Glutamatergic neuron (in vitro differentiated cells): Measurements from ENCODE around the gene RAB8B. TPM values are rescaled to one million over a fixed set of nuclear protein-coding genes. Genes with fewer than 3 reads are reported as not detected.

Source experiments
- DNase-seq: peaks from one replicate; pipeline ENCODE4 v3.0.0; 2022
- H3K27ac Mint-ChIP-seq: one replicate; pipeline ENCODE4 v1.8.0; 2020; ENCODE audit warnings: mild to moderate bottlenecking, mixed read lengths, inconsistent platforms; ENCODE audit not compliant: unreplicated experiment
- H3K27me3 Mint-ChIP-seq: one replicate; pipeline ENCODE4 v1.8.0; 2020; ENCODE audit warnings: mild to moderate bottlenecking, moderate library complexity, mixed read lengths, inconsistent platforms; ENCODE audit not compliant: unreplicated experiment
- H3K36me3 Mint-ChIP-seq: one replicate; pipeline ENCODE4 v1.8.0; 2020; ENCODE audit warnings: mild to moderate bottlenecking, mixed read lengths, inconsistent platforms; ENCODE audit not compliant: unreplicated experiment
- H3K4me1 Mint-ChIP-seq: one replicate; pipeline ENCODE4 v1.8.0; 2020; ENCODE audit warnings: mild to moderate bottlenecking, low read depth, mixed read lengths, inconsistent platforms; ENCODE audit not compliant: unreplicated experiment
- H3K4me3 Mint-ChIP-seq: one replicate; pipeline ENCODE4 v1.8.0; 2020; ENCODE audit warnings: mild to moderate bottlenecking, mixed read lengths, inconsistent platforms; ENCODE audit not compliant: unreplicated experiment
- H3K9me3 Mint-ChIP-seq: one replicate; pipeline ENCODE4 v1.8.0; 2020; ENCODE audit warnings: mild to moderate bottlenecking, moderate library complexity, mixed read lengths, inconsistent platforms; ENCODE audit not compliant: unreplicated experiment
- CTCF ChIP-seq: fragments of 200-600 bp; sonication (generic); IDR thresholded peaks from one replicate; pipeline ENCODE4 v1.5.0; 2021; ENCODE audit not compliant: partially characterized antibody, unreplicated experiment
- total RNA-seq: library from RNA; stranded (reverse); fragmentation: NEBNext Ultra II Directional; extraction: Animal tissue kit (Norgen Biotek cat#: 25700); gene quantifications from one replicate; pipeline ENCODE4 v1.2.1, GENCODE V29; 2021; ENCODE audit not compliant: unreplicated experiment

RAB8B gene
- total RNA-seq, 1 donor from 2014 or later, result 70.4 TPM

GRCh38 chr15:63155486-63155885 is 33.9 kb upstream of the RAB8B start:
- TF ChIP-seq CTCF, result no peak
- Mint-ChIP-seq H3K27ac (peak overlapping the region; percentile 52), H3K4me1 (peaks cover 2% of the 10 kb centered on the region), H3K36me3 (no peaks in the 10 kb centered on the region), H3K27me3 (peaks cover 5% of the 10 kb centered on the region), H3K4me3 (peak overlapping the region; percentile 100), H3K9me3 (peaks cover 10% of the 10 kb centered on the region)
- DNase-seq, result no peak

- H3K27ac Mint-ChIP-seq, result peak overlapping the region; percentile 98
- no peak for DNase-seq
- H3K4me1 Mint-ChIP-seq, result peaks cover 2% of the 10 kb centered on the region
Measured at GRCh38 chr15:63156086-63156710, 33.2 kb upstream of the RAB8B start.

GRCh38 chr15:63156755-63157117 is 32.7 kb upstream of the RAB8B start:
- peak; percentile 21 for DNase-seq
- peak overlapping the region; percentile 98 for H3K27ac Mint-ChIP-seq
- H3K36me3 Mint-ChIP-seq, result no peaks in the 10 kb centered on the region
- peaks cover 2% of the 10 kb centered on the region for H3K4me1 Mint-ChIP-seq
- H3K27me3 Mint-ChIP-seq, result peaks cover 5% of the 10 kb centered on the region
- peaks cover 10% of the 10 kb centered on the region for H3K9me3 Mint-ChIP-seq
- peak overlapping the region; percentile 100 for H3K4me3 Mint-ChIP-seq
- no peak for TF ChIP-seq CTCF

More at GRCh38 chr15:63156086-63156710, 33.2 kb upstream of the RAB8B start:
- Mint-ChIP-seq H3K9me3 (peaks cover 10% of the 10 kb centered on the region), H3K27me3 (peaks cover 5% of the 10 kb centered on the region), H3K36me3 (no peaks in the 10 kb centered on the region), H3K4me3 (peak overlapping the region; percentile 100)
- no peak for TF ChIP-seq CTCF

DNA sequence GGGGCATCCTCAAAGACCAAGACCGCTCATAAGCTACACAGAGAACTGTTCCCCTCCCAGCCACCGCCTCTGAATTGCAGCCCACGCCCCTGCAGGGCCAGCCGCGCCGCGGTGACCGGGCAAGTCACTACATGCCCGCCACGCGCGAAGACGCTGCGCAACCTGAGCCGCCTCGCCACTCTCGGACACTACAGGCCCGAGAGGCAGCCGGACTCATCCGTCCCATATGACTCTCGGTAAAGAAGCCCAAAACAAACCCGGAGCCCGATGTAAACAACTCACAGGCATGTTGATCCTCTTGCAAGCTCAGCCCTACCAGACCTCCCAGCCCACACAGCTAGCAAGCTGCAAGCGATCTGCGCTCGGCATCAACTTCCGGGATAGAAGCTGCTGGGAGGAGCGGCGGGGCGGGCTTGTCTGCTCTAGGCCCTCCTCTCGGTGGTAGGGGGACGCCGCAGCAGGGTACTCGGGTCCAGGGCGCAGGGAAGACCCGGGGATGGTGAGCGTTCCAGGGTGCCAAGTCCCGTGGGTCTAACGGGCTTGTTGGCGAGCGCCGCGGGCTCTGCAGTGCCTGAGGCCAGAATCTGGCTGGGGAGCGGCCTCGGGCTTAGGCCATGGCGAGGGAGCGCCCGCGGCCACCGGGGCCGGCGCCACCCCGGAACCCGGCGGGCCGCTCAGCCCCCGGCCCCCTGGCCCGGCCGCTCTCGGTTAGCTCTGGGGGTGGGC is 32.1 kb upstream of the RAB8B start, which contains the start of gene RPS27L:
Gene RPS27L (minus strand): TSS at position 360 of the 726 bp plus-strand sequence. CDS start 72 bp downstream, at position 288.
- DNase-seq, result peak; percentile 91
- peak within 1 kb of the TSS; percentile 98 for H3K27ac Mint-ChIP-seq
- peaks cover 10% of the 10 kb centered on the region for H3K9me3 Mint-ChIP-seq
- TF ChIP-seq CTCF, result no peak
- H3K4me1 Mint-ChIP-seq, result peaks cover 2% of the 10 kb centered on the region
- H3K36me3 Mint-ChIP-seq, result no peaks in the 10 kb centered on the region
- peaks cover 5% of the 10 kb centered on the region for H3K27me3 Mint-ChIP-seq
- H3K4me3 Mint-ChIP-seq, result peak within 1 kb of the TSS; percentile 100
